ENCODE results near the gene DHX16.

Gene DHX16

DNA sequence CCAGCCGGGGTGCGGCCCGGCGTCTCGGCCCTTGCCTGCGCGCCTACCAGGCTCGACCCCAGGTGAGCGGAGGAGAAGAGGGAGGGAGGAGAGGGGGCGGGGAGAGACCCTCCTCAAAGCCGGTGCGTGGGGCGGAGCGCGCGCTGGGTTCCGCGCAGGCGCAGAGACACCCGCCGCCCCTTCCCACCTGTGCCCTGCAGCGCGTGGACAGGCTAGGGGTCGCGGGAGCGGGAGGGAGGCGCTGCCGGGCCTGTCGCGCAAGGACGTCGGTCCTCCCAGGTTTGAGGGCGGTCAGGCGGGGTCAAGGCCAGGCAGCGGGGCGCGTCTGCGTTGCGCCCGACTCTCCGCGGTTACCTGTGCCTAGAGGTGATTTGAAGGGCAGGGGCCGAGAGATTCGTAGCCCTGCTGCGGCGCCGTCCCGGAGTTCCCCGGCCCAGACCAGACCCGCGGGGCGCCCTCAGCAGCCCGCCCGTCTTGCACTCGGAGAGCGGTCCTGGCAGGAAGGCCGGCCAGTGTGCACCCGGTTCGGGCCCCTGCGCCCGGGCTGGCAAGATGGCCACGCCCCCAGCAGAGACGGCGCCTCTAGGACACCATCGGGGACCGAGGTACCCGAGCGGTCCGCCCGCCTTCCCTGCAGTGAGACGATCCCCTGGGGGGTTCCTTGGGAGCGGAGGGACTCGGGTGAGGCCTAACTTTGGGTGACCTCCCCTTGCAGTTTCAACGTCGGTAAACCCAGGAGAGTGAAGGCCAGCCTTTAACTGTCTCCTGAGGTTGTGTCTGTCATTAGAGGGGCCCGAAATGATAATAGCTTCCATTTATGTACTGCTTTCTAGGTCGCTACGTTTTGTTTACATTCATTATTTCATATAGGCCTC is 25.3 kb downstream of the DHX16 start:
- TF ChIP-seq, protein P1, sequence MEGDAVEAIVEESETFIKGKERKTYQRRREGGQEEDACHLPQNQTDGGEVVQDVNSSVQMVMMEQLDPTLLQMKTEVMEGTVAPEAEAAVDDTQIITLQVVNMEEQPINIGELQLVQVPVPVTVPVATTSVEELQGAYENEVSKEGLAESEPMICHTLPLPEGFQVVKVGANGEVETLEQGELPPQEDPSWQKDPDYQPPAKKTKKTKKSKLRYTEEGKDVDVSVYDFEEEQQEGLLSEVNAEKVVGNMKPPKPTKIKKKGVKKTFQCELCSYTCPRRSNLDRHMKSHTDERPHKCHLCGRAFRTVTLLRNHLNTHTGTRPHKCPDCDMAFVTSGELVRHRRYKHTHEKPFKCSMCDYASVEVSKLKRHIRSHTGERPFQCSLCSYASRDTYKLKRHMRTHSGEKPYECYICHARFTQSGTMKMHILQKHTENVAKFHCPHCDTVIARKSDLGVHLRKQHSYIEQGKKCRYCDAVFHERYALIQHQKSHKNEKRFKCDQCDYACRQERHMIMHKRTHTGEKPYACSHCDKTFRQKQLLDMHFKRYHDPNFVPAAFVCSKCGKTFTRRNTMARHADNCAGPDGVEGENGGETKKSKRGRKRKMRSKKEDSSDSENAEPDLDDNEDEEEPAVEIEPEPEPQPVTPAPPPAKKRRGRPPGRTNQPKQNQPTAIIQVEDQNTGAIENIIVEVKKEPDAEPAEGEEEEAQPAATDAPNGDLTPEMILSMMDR (conservative IDR thresholded peaks at IDR 0.05; ENCODE audit: low read depth, low read length): no peak
- H3K4me3 ChIP-seq (ENCODE audit: low read depth, low read length): peak overlapping the region; percentile 98
- peak; percentile 50 for DNase-seq (ENCODE audit: low read depth)

DNA sequence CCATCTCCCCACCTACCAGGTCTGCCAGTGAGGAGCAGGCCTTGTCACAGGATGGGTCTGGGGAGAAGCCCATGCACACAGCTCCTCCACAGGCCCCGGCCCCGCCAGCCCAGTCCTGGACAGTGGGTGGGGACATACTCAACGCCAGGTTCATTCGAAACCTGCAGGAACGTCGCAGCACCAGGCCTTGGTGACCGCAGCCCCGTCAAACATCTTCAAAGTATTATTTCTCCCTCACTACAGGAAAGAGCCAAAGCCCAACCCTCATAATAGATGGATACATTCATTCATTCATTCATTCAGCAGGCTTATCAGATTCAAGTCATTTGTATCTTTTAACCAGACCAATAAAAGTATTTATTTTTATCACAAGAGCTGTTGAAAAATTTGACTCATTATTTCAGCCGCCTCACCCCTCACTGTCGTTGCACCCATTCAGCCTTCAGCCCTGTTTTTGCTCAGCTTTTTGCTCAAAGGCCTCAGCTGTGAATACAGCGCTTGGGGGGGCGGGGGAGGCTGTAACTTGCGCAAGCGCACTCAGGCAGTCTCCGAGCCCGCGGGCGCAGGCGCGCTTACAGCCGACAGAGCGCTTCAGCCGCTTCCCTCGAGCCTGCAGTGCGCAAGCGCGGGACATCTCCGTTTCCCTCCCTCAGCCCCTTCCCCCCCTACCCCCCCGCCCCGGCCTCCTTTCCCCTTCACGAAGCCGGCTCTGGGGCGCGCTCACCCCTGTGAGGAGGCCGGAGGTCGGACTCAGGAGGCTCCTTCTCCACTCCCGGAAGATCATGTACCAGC is 26.2 kb downstream of the DHX16 start, which contains the start of gene C6orf136:
TSS of gene C6orf136 (plus strand) at position 684 of the 792 bp plus-strand sequence. CDS start at position 783, 99 bp downstream.
- peak; percentile 95 for DNase-seq (ENCODE audit: low read depth)
- TF ChIP-seq, protein P1 (conservative IDR thresholded peaks at IDR 0.05; ENCODE audit: low read depth, low read length): no peak
- H3K4me3 ChIP-seq (ENCODE audit: low read depth, low read length): peak within 1 kb of the TSS; percentile 98

DNA sequence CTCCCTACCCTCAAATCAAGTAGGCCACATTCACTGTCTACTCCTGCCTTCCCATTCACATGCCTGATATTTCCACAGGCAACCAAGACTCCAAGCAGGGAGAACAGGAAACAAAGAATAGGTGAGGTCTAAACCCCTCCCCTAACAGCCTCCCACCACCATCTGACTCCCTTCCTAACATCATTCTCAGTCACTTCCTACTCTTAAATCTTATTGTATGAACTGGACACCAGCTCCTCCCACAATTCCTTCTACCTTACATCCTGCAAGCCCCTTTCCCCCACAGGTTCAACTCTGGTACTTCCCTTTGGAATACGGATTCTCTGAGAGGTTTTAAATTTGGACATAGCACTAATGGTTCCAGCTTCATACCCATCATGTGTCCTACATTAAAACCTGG is 26.8 kb downstream of the DHX16 start:
- DNase-seq (ENCODE audit: low read depth): no peak
- TF ChIP-seq, protein P1 (conservative IDR thresholded peaks at IDR 0.05; ENCODE audit: low read depth, low read length): no peak

DNA sequence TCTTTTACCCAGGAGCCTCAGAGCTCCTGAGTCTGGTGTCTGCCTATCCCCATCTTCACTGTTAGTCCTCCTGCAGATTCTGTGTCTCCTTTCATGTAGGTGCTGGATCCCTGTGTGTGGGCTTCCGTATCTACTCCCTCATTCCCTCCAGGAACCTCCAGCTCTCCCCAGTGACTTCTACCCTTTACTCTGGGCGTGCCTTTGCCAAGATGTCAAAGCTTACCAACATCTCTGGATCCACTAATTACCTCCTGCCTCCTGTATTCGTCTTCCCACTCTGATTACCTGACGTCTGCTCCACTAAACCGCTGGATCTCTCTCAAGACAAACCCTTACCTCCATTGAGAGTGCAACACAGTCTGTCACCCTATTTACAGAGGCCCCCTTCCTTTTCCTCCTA is 28.0 kb downstream of the DHX16 start:
- no peak overlapping the region for H3K4me3 ChIP-seq (ENCODE audit: low read depth, low read length)
- TF ChIP-seq, protein P1 (conservative IDR thresholded peaks at IDR 0.05; ENCODE audit: low read depth, low read length): no peak
- DNase-seq (ENCODE audit: low read depth): no peak

More for the DNA sequence above, 26.8 kb downstream of the DHX16 start:
- H3K4me3 ChIP-seq (ENCODE audit: low read depth, low read length): no peak overlapping the region

DNA sequence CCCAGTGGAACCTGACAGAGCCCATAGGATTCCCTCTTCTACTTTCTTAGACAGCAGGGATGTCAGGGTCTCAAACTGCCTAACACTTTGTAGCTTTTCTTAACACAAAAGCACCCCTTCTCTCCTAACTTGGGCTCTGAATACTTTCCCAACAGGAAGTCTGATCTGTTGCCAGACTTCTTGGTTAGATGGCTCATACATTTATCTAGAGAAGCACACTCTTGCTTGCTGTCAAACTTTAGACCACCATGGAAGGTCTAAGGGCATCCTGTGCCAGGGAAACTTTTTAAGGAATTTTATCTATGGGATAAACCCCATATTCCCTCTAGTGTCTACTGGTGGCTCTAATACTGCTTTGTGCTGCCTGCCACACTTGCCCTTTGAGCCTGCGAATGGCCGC is 29.1 kb downstream of the DHX16 start:
- TF ChIP-seq, protein P1 (conservative IDR thresholded peaks at IDR 0.05; ENCODE audit: low read depth, low read length): no peak
- DNase-seq (ENCODE audit: low read depth): no peak
- no peak overlapping the region for H3K4me3 ChIP-seq (ENCODE audit: low read depth, low read length)

DNA sequence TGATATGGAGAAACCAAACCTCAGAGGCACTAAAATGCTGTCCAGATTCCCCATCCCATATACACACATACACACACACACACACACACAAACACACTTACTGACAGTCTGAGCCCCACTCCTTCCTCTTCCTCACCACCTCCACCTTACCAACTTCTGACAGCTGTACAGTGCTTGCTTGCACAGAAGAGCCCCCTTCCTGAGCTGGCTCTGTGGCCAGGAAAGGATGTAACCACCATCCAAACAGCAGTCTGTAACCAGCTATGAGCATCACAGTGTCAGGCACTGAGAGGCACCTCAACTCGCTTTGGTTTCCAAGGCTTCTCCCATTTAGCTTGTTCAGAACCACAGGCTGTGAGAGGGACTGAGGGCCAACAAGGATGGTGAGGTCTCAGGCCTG is 31.8 kb downstream of the DHX16 start:
- no peak for DNase-seq (ENCODE audit: low read depth)
- TF ChIP-seq, protein P1 (conservative IDR thresholded peaks at IDR 0.05; ENCODE audit: low read depth, low read length): no peak
- no peak overlapping the region for H3K4me3 ChIP-seq (ENCODE audit: low read depth, low read length)
